ENCODE results near the gene CNTNAP2.

DNA sequence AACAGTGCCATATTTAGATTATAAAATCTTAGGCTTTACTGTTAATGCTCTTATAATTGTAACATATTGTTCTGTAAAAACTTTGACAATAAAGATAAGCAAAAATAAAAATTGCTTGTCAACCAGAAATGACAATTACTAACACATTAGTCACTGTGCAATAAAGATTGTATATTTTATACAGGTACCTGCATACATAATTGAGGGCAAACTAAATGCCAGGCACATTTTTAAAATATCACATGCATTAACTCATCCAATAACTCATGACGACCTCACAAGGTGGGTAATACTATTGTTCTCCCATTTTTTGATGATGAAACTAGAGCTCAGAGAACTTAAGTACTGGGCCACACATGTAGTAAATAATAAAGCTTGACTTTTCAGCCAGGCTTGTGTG is 1453.8 kb downstream of the CNTNAP2 start:
- no peak for TF ChIP-seq EZH2 (IDR thresholded peaks at IDR 0.05)
- no peak for TF ChIP-seq POLR2AphosphoS5 (IDR thresholded peaks at IDR 0.05; ENCODE audit: borderline replicate concordance, low read depth, low read length)
- TF ChIP-seq FOXP2 (optimal IDR thresholded peaks at IDR 0.05; ENCODE audit: control extremely low read depth, extremely low read length, insufficient read depth): no peak
